PFSK-1 (cell line): Measurements from ENCODE around the gene VPS37B.

Experiments used
- FOXP2 ChIP-seq: optimal IDR thresholded peaks from 2 replicates; pipeline ENCODE3; 2011; ENCODE audit warnings: borderline replicate concordance, control low read depth, inconsistent platforms; ENCODE audit not compliant: insufficient read depth; ENCODE audit errors: extremely low read length, extremely low read depth
- POLR2AphosphoS5 ChIP-seq: IDR thresholded peaks from 2 replicates; pipeline ENCODE4 v1.6.1; 2012; ENCODE audit warnings: low read depth, mild to moderate bottlenecking, control low read depth, low read length, moderate library complexity
- SIN3A ChIP-seq: IDR thresholded peaks from 2 replicates; pipeline ENCODE4 v1.6.1; 2012; ENCODE audit warnings: mild to moderate bottlenecking, low read length, moderate library complexity, borderline replicate concordance; ENCODE audit not compliant: insufficient read depth
- TAF1 ChIP-seq: IDR thresholded peaks from 2 replicates; pipeline ENCODE4 v1.6.1; 2012; ENCODE audit warnings: low read length, control low read depth, borderline replicate concordance; ENCODE audit not compliant: insufficient read depth
- TF ChIP-seq, protein P1 (sequence below), 2 experiments: IDR thresholded peaks; 2 replicates each; pipeline versions ENCODE4 v1.6.1 to v1.8.0; 2011 to 2012; ENCODE audit warnings: low read depth in 2 of 2, low read length in 2 of 2, control low read depth in 1 of 2, inconsistent platforms in 1 of 2, mild to moderate bottlenecking in 1 of 2, moderate library complexity in 1 of 2; ENCODE audit not compliant: insufficient read depth in 1 of 2

VPS37B gene

DNA sequence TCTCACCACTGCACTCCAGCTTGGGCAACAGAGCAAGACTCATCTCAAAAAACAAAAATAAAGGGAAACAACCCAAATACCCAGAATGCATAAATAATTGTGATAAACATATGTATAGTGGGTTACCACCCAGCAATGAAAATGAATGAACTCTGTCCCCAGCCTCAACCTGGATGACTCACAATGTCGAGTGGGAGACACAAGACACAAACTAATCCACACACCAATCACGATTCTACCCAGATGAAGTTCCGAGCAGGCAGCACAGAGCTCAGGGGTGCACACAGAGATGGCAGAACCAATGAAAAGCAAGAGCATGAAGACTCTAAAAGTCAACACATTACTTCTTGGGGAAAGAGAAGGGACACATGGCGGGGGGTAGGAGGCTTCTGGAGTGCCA lies 43.2 kb upstream of the VPS37B start:
- TF ChIP-seq, protein P1, sequence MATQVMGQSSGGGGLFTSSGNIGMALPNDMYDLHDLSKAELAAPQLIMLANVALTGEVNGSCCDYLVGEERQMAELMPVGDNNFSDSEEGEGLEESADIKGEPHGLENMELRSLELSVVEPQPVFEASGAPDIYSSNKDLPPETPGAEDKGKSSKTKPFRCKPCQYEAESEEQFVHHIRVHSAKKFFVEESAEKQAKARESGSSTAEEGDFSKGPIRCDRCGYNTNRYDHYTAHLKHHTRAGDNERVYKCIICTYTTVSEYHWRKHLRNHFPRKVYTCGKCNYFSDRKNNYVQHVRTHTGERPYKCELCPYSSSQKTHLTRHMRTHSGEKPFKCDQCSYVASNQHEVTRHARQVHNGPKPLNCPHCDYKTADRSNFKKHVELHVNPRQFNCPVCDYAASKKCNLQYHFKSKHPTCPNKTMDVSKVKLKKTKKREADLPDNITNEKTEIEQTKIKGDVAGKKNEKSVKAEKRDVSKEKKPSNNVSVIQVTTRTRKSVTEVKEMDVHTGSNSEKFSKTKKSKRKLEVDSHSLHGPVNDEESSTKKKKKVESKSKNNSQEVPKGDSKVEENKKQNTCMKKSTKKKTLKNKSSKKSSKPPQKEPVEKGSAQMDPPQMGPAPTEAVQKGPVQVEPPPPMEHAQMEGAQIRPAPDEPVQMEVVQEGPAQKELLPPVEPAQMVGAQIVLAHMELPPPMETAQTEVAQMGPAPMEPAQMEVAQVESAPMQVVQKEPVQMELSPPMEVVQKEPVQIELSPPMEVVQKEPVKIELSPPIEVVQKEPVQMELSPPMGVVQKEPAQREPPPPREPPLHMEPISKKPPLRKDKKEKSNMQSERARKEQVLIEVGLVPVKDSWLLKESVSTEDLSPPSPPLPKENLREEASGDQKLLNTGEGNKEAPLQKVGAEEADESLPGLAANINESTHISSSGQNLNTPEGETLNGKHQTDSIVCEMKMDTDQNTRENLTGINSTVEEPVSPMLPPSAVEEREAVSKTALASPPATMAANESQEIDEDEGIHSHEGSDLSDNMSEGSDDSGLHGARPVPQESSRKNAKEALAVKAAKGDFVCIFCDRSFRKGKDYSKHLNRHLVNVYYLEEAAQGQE (IDR thresholded peaks at IDR 0.05; ENCODE audit: insufficient read depth in 1 of 2, low read depth in 2 of 2, low read length in 2 of 2): no peak
- no peak for TF ChIP-seq TAF1
- TF ChIP-seq FOXP2: no peak
- TF ChIP-seq POLR2AphosphoS5: no peak
- no peak for TF ChIP-seq SIN3A

GRCh38 chr12:122937622-122938091 lies 41.7 kb upstream of the VPS37B start:
- TF ChIP-seq, protein P1 (IDR thresholded peaks at IDR 0.05; ENCODE audit: insufficient read depth in 1 of 2, low read depth in 2 of 2, low read length in 2 of 2): no peak
- TF ChIP-seq SIN3A (no peak), FOXP2 (no peak)

DNA sequence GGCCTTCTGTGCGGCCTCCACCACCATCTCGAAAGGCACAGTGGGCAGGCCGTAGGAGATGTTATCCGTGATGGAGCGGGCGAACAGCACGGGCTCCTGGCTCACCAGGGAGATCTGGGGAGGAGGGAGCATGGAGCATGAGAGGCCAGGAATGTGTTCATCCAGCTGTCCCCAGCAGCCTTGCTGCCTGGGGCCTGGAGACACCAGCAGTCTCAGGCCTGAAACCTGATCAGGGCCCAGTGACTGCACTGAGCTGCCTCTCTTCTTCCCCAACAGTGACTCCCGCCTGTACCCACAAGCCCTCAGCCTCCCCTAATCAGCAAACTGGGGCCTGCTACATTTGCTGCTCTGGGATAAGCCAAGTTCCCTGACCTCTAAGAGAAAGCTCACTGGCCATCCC lies 39.4 kb upstream of the VPS37B start:
- TF ChIP-seq FOXP2: no peak
- TF ChIP-seq, protein P1 (IDR thresholded peaks at IDR 0.05; ENCODE audit: insufficient read depth in 1 of 2, low read depth in 2 of 2, low read length in 2 of 2): no peak
- TF ChIP-seq POLR2AphosphoS5: no peak
- no peak for TF ChIP-seq TAF1
- TF ChIP-seq SIN3A: no peak

DNA sequence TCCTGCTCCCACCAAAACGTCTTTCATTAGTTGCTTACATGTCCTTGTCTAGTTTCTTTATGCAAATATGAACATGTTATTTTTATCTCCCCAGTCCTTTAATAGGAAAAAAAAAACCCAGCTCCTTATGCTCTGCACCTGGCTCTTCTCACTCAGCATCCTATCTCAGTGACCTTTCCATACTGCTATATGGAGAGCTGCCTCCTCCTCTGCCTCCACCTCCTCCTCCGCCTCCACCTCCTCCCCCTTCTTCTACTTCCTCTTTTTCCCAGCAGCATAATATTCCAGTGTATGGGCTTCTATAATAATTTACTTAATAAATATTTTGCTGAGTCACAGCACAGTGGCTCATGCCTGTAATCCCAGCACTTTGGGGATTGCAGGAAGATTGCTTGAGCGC lies 38.8 kb upstream of the VPS37B start:
- TF ChIP-seq TAF1 (no peak), SIN3A (no peak), POLR2AphosphoS5 (no peak), FOXP2 (no peak)
- TF ChIP-seq, protein P1 (IDR thresholded peaks at IDR 0.05; ENCODE audit: insufficient read depth in 1 of 2, low read depth in 2 of 2, low read length in 2 of 2): no peak

- no peak for TF ChIP-seq FOXP2
Observed at GRCh38 chr12:122932207-122932606, 36.3 kb upstream of the VPS37B start.
